SKM-1 (cell line): ENCODE measurements around the gene LARGE1.

Source experiments
- DNase-seq: peaks from one replicate; lab custom pipeline; 2025; ENCODE audit not compliant: unreplicated experiment; lab: John Stamatoyannopoulos, UW

LARGE1 gene

DNA sequence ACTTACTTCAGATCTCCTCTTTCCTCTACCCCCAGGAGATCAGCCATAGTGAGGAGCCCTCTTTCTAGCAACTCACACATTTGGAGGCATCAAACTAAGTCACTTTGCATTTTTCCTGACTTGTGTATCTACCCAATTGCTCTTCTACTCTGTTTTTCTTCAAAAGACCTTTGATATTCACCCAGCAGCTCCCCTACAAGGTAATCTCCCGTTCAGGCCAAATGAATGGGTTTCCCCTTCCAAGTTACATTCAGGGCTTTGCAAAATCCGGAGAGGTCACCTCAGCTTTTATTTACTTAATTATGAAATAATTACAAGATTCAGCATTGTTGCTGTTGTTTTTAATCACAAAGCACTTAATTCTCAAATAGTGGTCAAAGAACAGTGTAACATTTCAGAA, 6.1 kb downstream of the LARGE1 start:
- DNase-seq, result no peak

GRCh38 chr22:33913188-33913587, 7.1 kb downstream of the LARGE1 start:
- DNase-seq, result no peak

DNA sequence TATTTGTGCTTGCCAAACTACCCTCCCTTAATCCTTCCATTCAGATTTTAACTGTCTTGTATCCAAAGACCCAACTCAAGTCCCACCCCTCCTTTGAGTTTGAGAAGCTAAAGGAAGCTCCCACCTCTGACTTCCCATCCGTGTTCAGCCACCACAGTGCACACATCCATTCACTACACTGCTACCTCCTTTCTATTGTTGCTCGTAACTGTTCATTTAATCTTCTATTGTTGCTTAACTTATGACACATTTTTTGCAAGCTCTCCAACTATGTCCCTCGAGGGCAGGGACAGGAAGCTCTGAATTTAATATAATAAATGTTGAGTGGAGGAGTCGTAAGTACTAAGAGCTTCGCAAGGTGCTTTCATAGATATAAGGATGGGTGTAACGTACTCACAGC, 10.4 kb downstream of the LARGE1 start:
- no peak for DNase-seq

GRCh38 chr22:33909075-33909458, 11.2 kb downstream of the LARGE1 start:
- no peak for DNase-seq

GRCh38 chr22:33908171-33909074, 11.9 kb downstream of the LARGE1 start:
- no peak for DNase-seq

DNA sequence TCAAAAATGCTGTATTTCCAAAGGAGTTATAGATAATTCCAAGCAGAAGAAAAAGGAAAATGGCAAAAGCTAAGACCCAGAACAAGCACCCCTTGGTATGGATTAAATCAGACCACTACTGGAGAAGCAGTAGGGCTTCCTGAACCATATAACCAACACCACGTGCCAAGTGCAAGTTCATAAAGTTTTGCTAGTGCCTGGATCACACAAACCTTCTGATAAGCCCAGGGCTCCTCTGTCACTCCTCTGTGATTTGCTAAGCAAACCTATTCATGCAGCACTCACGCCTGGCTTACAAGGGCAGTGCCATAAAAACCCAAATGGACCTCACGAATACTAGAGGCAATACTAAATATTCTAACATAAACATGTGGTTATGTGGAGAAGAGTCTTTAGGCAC, 13.3 kb downstream of the LARGE1 start:
- no peak for DNase-seq

DNA sequence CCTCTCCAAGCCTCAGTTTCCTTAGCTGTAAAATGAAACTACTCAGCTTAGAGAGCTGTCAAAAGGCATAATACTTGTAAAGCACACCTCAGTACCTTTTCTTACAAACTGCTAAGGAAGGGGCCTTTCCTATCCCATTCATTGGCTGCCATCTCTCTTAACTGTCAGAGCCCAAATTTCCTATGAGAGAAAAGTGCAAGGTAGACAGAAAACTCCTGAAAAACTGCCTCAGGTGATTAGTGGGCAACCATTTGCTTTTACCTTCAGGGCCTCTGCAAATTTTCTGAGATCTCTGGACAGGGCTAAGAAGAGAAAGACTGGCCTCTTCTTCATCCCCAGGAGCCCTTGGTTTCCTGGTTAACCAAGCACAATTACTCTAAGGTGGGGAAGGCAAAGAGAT, 13.8 kb downstream of the LARGE1 start:
- no peak for DNase-seq

- no peak for DNase-seq
These were observed 17.3 kb downstream of the LARGE1 start for GRCh38 chr22:33903012-33903411.

DNA sequence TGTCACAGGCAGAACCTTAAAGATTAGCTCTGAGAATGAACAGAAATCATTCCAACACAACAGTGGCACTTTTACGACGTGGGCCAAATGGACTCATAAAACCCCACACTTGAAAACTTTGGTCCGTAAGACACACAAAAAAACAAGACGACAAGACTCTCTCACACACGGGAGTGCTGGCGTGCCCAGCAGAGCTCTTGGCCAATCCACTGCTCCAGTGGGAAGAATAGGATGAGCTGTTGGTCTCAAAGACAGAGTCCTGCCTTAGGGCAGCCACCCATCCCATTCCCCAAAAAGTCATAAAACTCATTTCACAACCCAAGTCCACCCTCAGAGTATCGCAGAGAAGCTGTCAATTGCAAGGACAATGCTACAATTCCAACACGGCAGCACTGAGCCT, 18.2 kb downstream of the LARGE1 start:
- no peak for DNase-seq

DNA sequence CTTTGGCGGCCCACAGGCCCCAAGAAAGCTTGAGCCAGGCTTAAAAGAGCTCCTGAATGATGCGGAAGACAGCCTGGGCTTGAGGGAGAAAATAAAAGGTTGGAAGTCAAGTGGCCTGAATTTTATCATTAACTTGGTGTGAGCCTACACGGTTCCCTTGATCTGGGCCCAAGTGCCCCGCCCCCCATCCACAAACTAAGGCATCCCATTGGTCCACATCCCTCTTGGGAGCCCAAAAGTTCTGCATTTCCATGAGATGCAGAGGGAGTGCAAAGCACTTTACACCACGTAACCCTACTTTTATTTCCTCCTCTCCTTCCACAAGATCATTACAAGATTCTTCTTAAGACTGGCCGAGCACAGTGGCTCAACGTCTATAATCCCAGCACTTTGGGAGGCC, 22.2 kb downstream of the LARGE1 start:
- DNase-seq, result no peak

- no peak for DNase-seq
These were observed 22.8 kb downstream of the LARGE1 start for GRCh38 chr22:33897448-33897835.

GRCh38 chr22:33896575-33897447, 23.5 kb downstream of the LARGE1 start:
- no peak for DNase-seq

GRCh38 chr22:33896154-33896553, 24.1 kb downstream of the LARGE1 start:
- no peak for DNase-seq

- no peak for DNase-seq
These were observed 24.8 kb downstream of the LARGE1 start for GRCh38 chr22:33895444-33895843.

- DNase-seq, result no peak
These were observed 25.8 kb downstream of the LARGE1 start for GRCh38 chr22:33894515-33894914.

- no peak for DNase-seq
These were observed 26.2 kb downstream of the LARGE1 start for GRCh38 chr22:33894036-33894435.

GRCh38 chr22:33893512-33893911, 26.8 kb downstream of the LARGE1 start:
- no peak for DNase-seq

DNA sequence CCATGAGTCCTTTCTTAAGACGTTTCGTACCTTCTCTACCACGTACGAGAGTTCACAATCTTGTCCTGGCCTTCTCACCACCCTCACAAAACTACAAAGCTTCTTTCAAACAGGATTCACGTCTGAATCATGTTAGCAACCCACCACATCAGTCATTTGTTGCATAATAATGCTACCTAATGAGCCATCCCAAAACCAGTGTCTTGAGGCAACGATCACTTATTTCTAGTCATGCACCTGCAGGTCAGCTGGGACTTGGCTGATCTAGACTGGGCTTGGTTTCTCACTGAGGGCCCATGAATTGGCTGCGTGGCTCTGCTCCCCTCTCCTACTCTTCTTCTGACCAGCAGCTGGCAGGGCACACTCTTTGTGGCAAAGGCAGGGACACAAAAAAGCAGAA, 28.3 kb downstream of the LARGE1 start:
- DNase-seq, result no peak

- no peak for DNase-seq
These were observed 28.8 kb downstream of the LARGE1 start for GRCh38 chr22:33891455-33891854.

DNA sequence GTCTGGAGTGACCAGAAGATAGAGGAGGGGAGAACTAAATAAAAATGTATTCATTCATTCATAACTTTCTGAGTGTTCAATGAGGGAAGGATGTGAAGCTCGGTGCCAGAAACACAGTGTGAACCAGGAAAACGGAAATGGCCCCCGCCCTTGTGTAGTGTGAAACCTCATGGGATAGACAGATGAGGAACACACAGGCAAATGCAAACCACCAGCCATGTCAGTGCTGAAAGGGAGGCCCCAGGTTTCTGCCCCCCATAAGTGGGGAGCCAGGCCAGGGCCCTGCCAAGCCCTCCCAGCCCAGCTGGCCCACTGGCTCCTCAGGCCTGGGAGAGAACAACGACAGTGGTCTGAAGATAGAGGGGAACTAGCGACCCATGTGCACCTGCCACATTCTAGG, 30.5 kb downstream of the LARGE1 start:
- no peak for DNase-seq

- DNase-seq, result no peak
These were observed 31.5 kb downstream of the LARGE1 start for GRCh38 chr22:33888821-33889220.

- DNase-seq, result no peak
These were observed 33.1 kb downstream of the LARGE1 start for GRCh38 chr22:33887173-33887572.
